Measurements from ENCODE around the gene TNK1.

The TNK1 gene

DNA sequence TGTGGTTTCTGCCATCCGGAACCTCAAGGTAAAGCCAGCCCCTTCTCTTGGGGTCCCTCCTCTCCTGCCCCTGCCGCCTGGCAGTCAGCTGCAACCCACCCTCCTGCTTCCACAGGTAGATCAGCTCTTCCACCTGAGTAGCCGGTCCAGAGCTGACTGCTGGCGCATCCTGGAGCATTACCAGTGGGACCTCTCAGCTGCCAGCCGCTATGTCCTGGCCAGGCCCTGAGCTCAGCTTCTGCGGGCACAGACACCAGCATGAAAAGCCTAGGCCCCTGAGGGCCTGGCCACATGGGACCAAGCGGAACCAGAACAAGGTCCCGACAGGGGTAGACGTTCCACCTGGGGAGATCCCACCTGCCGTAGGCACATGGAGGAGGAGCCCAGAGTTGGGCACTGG lies 8.0 kb downstream of the TNK1 start:
- Histone ChIP-seq H3K4me3 (ENCODE audit: low read depth in 1 of 5, low read length in 5 of 5) (no peak overlapping the region), H3K9me3 (ENCODE audit: control insufficient read depth in 5 of 5, low read length in 5 of 5) (no peaks in the 10 kb centered on the region), H3K4me1 (ENCODE audit: control insufficient read depth in 5 of 5, insufficient read depth in 5 of 5, low read length in 5 of 5) (peaks cover 0 to 29% (median 14%) of the 10 kb centered on the region in 5 donors), H3K9ac (ENCODE audit: low read length in 5 of 5) (no peak overlapping the region), H3K27ac (ENCODE audit: low read depth, low read length) (no peak overlapping the region), H3K27me3 (ENCODE audit: control insufficient read depth in 5 of 5, insufficient read depth in 4 of 5, low read length in 5 of 5) (peaks cover 0 to 6% (median 0%) of the 10 kb centered on the region in 5 donors), H3K36me3 (ENCODE audit: control insufficient read depth in 5 of 5, insufficient read depth in 5 of 5, low read length in 5 of 5) (peaks cover 0 to 46% (median 38%) of the 10 kb centered on the region in 5 donors)

DNA sequence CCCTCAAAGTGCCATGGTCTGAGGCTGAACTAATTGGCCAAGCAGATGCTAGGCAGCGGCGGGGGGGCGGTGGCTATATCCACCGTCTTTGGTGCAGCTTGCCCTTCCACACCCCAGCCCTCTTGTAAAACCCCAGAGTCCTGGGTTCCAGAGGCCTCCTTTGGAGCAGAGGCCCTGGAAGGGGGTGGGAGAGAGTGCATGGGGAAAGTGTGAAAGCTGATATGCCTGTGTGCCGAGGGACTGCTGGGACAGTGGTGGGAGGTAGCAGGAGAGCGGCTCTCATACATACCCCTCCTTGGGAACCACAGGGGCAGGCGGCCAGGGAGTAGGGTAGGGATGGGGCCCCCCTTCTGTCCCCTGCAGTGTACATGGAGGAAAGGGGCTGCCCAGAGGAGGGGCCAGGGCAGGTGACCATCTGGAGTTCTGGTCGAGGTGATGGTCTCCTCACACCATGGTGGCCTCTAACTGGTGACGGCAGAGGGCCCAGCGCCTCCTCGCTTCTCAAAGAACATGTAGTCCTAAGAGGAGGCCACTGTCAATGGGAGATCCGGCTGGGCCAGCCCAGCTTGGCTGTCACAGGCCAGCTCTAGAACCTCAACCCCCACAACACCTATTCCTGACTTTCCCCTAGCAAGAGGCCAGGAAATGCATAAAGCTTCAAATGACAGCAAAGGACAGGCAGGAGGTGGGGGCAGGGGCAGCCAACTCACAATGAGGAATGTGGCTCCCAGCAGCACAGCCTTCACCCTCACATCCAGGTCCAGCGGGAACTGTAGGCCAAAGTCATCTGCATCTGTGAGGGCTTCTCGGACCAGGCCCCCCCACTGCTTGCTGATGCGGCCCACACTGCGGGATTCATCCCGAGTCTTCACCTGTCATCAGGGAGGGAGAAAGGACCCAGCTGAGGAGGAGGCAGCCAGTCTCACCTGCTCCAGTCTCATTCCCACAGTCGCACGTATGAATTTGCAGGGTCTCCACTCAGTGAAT lies 9.3 kb downstream of the TNK1 start:
- Histone ChIP-seq H3K36me3 (ENCODE audit: control insufficient read depth in 5 of 5, insufficient read depth in 5 of 5, low read length in 5 of 5) (peaks cover 0 to 46% (median 38%) of the 10 kb centered on the region in 5 donors), H3K9me3 (ENCODE audit: control insufficient read depth in 5 of 5, low read length in 5 of 5) (no peaks in the 10 kb centered on the region), H3K4me1 (ENCODE audit: control insufficient read depth in 5 of 5, insufficient read depth in 5 of 5, low read length in 5 of 5) (peaks cover 0 to 32% (median 18%) of the 10 kb centered on the region in 5 donors), H3K9ac (ENCODE audit: low read length in 5 of 5) (no peak overlapping the region), H3K27me3 (ENCODE audit: control insufficient read depth in 5 of 5, insufficient read depth in 4 of 5, low read length in 5 of 5) (no peaks in the 10 kb centered on the region), H3K4me3 (ENCODE audit: low read depth in 1 of 5, low read length in 5 of 5) (no peak overlapping the region), H3K27ac (ENCODE audit: low read depth, low read length) (no peak overlapping the region)

DNA sequence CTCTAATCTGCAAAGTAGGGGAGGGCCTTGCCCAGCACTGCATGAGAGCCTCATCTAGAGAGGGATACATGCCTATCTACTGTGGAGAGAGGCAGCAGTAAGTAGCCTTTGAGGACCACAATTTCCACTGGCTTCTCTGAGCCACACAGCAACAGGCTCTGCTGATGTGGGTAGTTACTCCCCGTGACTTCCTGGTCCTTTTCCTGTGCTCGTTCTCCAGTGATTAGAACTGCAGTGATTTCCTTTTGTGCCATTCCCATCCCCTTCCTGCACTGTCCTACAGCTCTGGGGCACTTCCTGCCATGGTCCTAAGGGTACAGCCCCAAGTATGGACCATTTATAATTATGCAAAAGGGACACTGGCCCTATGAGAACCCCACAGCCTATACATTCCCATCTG lies 10.4 kb downstream of the TNK1 start:
- peaks cover 0 to 33% (median 18%) of the 10 kb centered on the region in 5 donors for H3K4me1 ChIP-seq (ENCODE audit: control insufficient read depth in 5 of 5, insufficient read depth in 5 of 5, low read length in 5 of 5)
- H3K27ac ChIP-seq (ENCODE audit: low read depth, low read length), result no peak overlapping the region
- no peak overlapping the region for H3K9ac ChIP-seq (ENCODE audit: low read length in 5 of 5)
- H3K36me3 ChIP-seq (ENCODE audit: control insufficient read depth in 5 of 5, insufficient read depth in 5 of 5, low read length in 5 of 5), result peaks cover 0 to 46% (median 38%) of the 10 kb centered on the region in 5 donors
- no peaks in the 10 kb centered on the region for H3K27me3 ChIP-seq (ENCODE audit: control insufficient read depth in 5 of 5, insufficient read depth in 4 of 5, low read length in 5 of 5)
- H3K9me3 ChIP-seq (ENCODE audit: control insufficient read depth in 5 of 5, low read length in 5 of 5), result no peaks in the 10 kb centered on the region
- H3K4me3 ChIP-seq (ENCODE audit: low read depth in 1 of 5, low read length in 5 of 5), result no peak overlapping the region

DNA sequence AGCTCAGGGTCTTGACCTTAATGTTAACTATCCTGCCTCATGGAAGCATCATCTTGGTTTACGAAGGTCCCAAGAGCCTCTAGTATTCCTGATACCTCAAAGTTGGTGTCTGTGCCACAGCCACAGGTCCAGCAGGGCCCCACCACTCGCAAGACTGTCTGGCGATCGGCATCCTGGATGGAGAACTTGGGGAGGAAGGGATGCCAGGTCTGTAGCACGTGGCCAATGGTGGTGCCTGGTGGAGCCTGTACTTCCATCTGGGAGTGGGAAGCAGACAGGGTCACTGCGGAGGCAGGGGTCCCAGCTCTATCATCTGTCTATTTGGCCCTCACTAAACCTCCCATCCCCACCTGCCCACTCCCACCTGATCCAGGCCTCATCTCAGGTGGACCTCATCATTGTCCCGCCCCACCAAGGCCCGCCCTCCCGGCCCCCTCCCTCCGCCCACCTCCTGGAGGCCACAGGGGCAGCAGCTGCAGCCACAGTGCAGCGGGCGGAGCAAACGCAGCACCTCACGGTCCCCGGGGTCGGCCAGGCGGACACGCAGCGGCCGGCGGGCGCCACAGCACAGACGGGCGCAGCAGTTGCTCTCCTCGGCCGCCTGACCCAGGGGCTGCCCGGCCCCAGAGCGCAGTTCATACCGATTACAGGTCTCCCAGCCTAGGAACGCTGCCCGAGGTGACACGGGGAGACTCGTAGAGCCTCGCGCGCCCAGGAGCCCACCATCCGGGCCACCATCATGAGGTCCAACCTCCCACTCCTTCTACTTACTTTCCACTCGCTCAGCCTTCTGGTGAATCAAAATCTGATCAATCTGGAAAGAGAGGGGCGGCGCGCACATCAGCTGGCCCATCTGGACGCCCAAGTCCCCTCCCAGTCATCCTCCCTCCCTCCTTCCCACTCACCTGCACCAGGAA lies 12.1 kb downstream of the TNK1 start:
- H3K27ac ChIP-seq (ENCODE audit: low read depth, low read length), result no peak overlapping the region
- peak overlapping the region in 3 of 5 donors; percentile 80 to 82 (median 82) for H3K9ac ChIP-seq (ENCODE audit: low read length in 5 of 5)
- peak overlapping the region in 4 of 5 donors; percentile 72 to 80 (median 74) for H3K4me3 ChIP-seq (ENCODE audit: low read depth in 1 of 5, low read length in 5 of 5)

DNA sequence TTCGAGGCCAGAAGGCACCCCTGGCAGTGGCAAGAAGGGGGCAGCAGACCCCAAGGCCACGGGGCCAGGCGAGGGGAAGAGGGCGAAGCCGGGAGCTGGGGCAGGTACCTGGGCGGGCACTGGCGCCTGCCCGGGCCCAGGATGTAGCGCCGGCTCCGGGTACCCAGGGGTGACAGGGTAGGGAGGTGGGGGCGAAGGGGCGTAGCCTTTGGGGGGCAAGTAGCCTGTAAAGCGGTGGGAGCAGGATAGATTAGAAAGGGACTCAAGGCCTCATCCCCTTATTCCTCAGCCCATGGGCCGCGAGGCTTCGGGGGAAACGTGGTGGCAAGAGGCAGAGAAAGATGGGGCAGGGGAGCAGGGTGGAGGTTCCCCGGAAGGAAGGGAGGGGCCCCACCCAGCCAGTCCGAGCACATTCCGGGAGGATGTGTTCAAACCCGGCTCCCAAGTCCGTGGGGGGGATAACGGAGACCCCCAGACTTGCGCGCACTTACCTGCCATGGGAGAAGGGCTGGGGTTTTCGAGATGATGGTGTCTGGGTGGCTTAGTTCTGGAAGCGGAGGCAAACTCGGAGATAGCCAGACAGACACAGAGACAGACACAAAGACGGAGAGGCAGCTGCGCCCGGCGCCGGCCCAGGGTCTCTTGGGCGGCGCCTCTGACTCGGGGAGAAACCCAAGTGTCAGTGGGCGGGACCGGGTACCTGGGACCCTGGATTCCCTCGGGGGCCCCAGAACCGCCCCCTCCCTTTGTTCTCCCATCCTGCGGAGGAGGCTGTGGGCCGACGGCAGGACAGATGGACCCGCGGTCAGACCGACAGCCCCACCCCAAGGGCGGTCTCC lies 12.9 kb downstream of the TNK1 start:
- H3K27ac ChIP-seq (ENCODE audit: low read depth, low read length), result peak overlapping the region; percentile 77
- peak overlapping the region; percentile 64 to 80 (median 73) for H3K4me3 ChIP-seq (ENCODE audit: low read depth in 1 of 5, low read length in 5 of 5)
- peaks cover 0 to 33% (median 18%) of the 10 kb centered on the region in 5 donors for H3K4me1 ChIP-seq (ENCODE audit: control insufficient read depth in 5 of 5, insufficient read depth in 5 of 5, low read length in 5 of 5)
- no peaks in the 10 kb centered on the region for H3K27me3 ChIP-seq (ENCODE audit: control insufficient read depth in 5 of 5, insufficient read depth in 4 of 5, low read length in 5 of 5)
- no peaks in the 10 kb centered on the region for H3K9me3 ChIP-seq (ENCODE audit: control insufficient read depth in 5 of 5, low read length in 5 of 5)
- peak overlapping the region in 4 of 5 donors; percentile 70 to 82 (median 81) for H3K9ac ChIP-seq (ENCODE audit: low read length in 5 of 5)
- H3K36me3 ChIP-seq (ENCODE audit: control insufficient read depth in 5 of 5, insufficient read depth in 5 of 5, low read length in 5 of 5), result peaks cover 0 to 34% (median 26%) of the 10 kb centered on the region in 5 donors

More for the DNA sequence above, 12.1 kb downstream of the TNK1 start:
- H3K9me3 ChIP-seq (ENCODE audit: control insufficient read depth in 5 of 5, low read length in 5 of 5), result no peaks in the 10 kb centered on the region
- H3K36me3 ChIP-seq (ENCODE audit: control insufficient read depth in 5 of 5, insufficient read depth in 5 of 5, low read length in 5 of 5), result peaks cover 0 to 43% (median 32%) of the 10 kb centered on the region in 5 donors
- no peaks in the 10 kb centered on the region for H3K27me3 ChIP-seq (ENCODE audit: control insufficient read depth in 5 of 5, insufficient read depth in 4 of 5, low read length in 5 of 5)
- peaks cover 0 to 33% (median 18%) of the 10 kb centered on the region in 5 donors for H3K4me1 ChIP-seq (ENCODE audit: control insufficient read depth in 5 of 5, insufficient read depth in 5 of 5, low read length in 5 of 5)

DNA sequence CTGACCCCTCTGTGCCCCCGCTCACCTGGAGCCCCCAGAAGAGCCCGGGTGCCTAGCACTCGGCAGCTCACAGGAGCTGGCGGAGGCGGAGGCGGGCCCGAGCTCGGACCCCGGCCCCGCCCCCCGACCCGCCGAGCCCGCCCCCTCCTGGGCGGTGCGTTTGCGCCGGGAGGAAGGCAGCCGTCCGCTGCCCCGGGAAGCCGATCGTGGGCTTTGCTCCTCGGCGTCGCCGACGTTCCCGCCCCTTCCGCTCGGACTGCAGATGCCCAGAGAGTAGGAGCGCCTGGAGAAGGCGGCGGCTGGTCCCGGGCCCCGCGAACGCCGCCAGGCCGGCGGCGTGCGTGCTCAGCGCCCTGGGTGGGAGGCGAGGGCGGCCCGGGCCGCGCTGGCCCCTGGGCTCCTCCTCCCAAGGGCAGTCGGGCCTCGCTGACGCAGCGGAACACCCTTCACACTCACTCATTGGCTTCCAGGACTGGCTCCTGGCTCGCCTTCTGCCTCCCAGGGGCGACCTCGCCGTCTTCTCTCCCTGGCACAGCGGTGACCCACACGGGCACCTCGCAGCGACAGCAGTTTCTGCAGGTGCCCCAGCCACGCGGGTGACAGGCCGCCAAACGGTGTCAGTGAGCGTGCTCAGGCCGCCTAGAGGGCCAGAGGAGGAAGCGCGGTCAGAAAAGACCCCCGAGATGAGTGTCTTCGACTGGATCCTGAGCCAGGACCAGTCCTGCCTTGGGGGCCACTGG lies 13.7 kb downstream of the TNK1 start, which contains the start of gene PLSCR3:
Gene PLSCR3, minus strand, starts transcription at position 74 of the 740 bp plus-strand sequence. CDS start 415 bp downstream, outside the sequence.
- Histone ChIP-seq H3K9ac (ENCODE audit: low read length in 5 of 5) (peak within 1 kb of the TSS in 4 of 5 donors; percentile 70 to 87 (median 82)), H3K9me3 (ENCODE audit: control insufficient read depth in 5 of 5, low read length in 5 of 5) (no peaks in the 10 kb centered on the region), H3K27ac (ENCODE audit: low read depth, low read length) (peak within 1 kb of the TSS; percentile 77), H3K4me1 (ENCODE audit: control insufficient read depth in 5 of 5, insufficient read depth in 5 of 5, low read length in 5 of 5) (peaks cover 0 to 33% (median 18%) of the 10 kb centered on the region in 5 donors), H3K27me3 (ENCODE audit: control insufficient read depth in 5 of 5, insufficient read depth in 4 of 5, low read length in 5 of 5) (no peaks in the 10 kb centered on the region), H3K36me3 (ENCODE audit: control insufficient read depth in 5 of 5, insufficient read depth in 5 of 5, low read length in 5 of 5) (peaks cover 0 to 27% (median 19%) of the 10 kb centered on the region in 5 donors), H3K4me3 (ENCODE audit: low read depth in 1 of 5, low read length in 5 of 5) (peak within 1 kb of the TSS; percentile 69 to 80 (median 73))

DNA sequence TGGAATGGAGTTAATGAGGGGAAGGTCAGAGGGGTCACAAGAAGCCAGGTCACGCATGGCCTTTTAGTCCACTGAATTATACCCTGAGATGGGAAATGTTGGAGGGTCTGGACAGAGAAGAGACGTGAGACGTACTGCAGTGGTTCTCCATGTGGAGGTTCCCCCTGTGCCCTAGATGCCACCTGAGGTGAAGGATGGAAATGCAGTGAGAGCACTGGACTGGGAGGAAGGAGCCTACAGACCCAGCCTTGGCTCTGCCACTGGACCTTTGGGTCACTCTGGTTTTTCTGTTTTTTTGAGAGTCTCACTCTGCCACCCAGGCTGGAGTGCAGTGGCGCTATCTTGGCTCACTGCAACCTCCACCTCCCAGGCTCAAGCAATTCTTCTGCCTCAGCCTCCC lies 15.3 kb downstream of the TNK1 start:
- Histone ChIP-seq H3K9ac (ENCODE audit: low read length in 5 of 5) (no peak overlapping the region), H3K27ac (ENCODE audit: low read depth, low read length) (no peak overlapping the region), H3K36me3 (ENCODE audit: control insufficient read depth in 5 of 5, insufficient read depth in 5 of 5, low read length in 5 of 5) (peaks cover 0 to 11% (median 8%) of the 10 kb centered on the region in 5 donors), H3K9me3 (ENCODE audit: control insufficient read depth in 5 of 5, low read length in 5 of 5) (no peaks in the 10 kb centered on the region), H3K4me3 (ENCODE audit: low read depth in 1 of 5, low read length in 5 of 5) (no peak overlapping the region), H3K4me1 (ENCODE audit: control insufficient read depth in 5 of 5, insufficient read depth in 5 of 5, low read length in 5 of 5) (peaks cover 0 to 24% (median 18%) of the 10 kb centered on the region in 5 donors), H3K27me3 (ENCODE audit: control insufficient read depth in 5 of 5, insufficient read depth in 4 of 5, low read length in 5 of 5) (no peaks in the 10 kb centered on the region)

DNA sequence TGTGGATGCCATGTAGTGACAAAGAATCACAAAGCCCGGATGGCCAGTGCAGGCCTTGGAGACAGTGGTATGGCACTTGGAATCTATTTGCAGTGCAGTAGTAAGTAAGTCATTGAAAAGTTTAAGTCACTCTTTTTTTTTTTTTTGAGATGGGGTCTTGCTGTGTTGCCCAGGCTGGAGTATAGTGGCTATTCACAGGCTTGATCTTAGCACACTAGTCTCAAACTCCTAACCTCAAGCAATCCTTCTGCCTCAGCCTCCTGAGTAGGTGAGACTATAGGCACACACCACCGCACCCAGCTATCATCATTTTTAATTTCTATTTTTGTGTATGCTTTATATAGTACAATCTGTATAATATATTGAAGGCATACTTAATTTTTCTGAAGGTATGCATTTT lies 17.7 kb downstream of the TNK1 start:
- Histone ChIP-seq H3K4me1 (ENCODE audit: control insufficient read depth in 5 of 5, insufficient read depth in 5 of 5, low read length in 5 of 5) (peaks cover 4 to 25% (median 22%) of the 10 kb centered on the region in 5 donors), H3K36me3 (ENCODE audit: control insufficient read depth in 5 of 5, insufficient read depth in 5 of 5, low read length in 5 of 5) (no peaks in the 10 kb centered on the region), H3K4me3 (ENCODE audit: low read depth in 1 of 5, low read length in 5 of 5) (no peak overlapping the region), H3K27ac (ENCODE audit: low read depth, low read length) (no peak overlapping the region), H3K27me3 (ENCODE audit: control insufficient read depth in 5 of 5, insufficient read depth in 4 of 5, low read length in 5 of 5) (no peaks in the 10 kb centered on the region), H3K9me3 (ENCODE audit: control insufficient read depth in 5 of 5, low read length in 5 of 5) (no peaks in the 10 kb centered on the region), H3K9ac (ENCODE audit: low read length in 5 of 5) (no peak overlapping the region)
